ENCODE data around the gene HESX1.

DNA sequence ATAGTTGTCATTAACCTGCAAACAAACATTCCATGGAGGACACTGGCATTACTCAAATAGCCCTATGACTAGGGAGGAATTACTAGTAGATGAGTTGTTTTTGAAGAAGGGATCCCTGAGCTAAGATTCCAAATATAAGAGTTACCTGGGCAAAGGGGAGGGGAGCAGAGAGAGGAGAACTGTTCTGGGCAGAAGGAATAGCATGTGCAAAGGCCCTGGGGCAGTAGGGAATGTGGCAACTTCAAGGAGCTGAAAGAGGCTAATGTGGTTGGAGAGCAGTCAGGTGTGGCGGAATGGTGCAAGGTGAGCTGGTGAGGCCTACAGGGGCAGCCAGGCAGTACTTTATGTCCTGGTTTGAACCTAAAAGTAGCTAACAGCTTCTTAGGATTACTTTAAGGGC, 28.8 kb downstream of the HESX1 start:
- TF ChIP-seq, protein P1, sequence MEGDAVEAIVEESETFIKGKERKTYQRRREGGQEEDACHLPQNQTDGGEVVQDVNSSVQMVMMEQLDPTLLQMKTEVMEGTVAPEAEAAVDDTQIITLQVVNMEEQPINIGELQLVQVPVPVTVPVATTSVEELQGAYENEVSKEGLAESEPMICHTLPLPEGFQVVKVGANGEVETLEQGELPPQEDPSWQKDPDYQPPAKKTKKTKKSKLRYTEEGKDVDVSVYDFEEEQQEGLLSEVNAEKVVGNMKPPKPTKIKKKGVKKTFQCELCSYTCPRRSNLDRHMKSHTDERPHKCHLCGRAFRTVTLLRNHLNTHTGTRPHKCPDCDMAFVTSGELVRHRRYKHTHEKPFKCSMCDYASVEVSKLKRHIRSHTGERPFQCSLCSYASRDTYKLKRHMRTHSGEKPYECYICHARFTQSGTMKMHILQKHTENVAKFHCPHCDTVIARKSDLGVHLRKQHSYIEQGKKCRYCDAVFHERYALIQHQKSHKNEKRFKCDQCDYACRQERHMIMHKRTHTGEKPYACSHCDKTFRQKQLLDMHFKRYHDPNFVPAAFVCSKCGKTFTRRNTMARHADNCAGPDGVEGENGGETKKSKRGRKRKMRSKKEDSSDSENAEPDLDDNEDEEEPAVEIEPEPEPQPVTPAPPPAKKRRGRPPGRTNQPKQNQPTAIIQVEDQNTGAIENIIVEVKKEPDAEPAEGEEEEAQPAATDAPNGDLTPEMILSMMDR (conservative IDR thresholded peaks at IDR 0.05; ENCODE audit: low read length) = no peak
- TF ChIP-seq EZH2phosphoT487 (IDR thresholded peaks at IDR 0.05; ENCODE audit: borderline replicate concordance, low read depth, low read length) = no peak

Measured in OCI-LY7 (cell line).